Activated T-helper 1 cell treated with anti-CD3 and anti-CD28 coated beads, Interleukin-12 subunit alpha, Interleukin-12 subunit beta, Interleukin-2, Interleukin-4 antibody, amounts not matched to agents 30 ng/mL and 10 ng/mL and 1 ng/mL, durations not matched to agents 14 hours and 24 hours and 36 hours (primary cell): ENCODE results near the gene TXNRD2. TPM values are rescaled to one million over a fixed set of nuclear protein-coding genes. Genes with fewer than 3 reads are reported as not detected.

Experiments
- DNase-seq: peaks from one replicate; pipeline ENCODE4 v3.0.0; 2021; ENCODE audit warnings: low spot score
- H3K27ac Mint-ChIP-seq: one replicate; pipeline ENCODE4 v1.8.0; 2021; ENCODE audit warnings: mild to moderate bottlenecking, mixed read lengths
- H3K27me3 Mint-ChIP-seq: one replicate; pipeline ENCODE4 v1.8.0; 2022; ENCODE audit warnings: mild to moderate bottlenecking, moderate library complexity, mixed read lengths; ENCODE audit not compliant: insufficient read depth
- H3K36me3 Mint-ChIP-seq: one replicate; pipeline ENCODE4 v1.8.0; 2021; ENCODE audit warnings: low read depth, mixed read lengths
- H3K4me1 Mint-ChIP-seq: one replicate; pipeline ENCODE4 v1.8.0; 2021; ENCODE audit warnings: low read depth, mixed read lengths
- H3K4me3 Mint-ChIP-seq: one replicate; pipeline ENCODE4 v1.8.0; 2021; ENCODE audit warnings: mild to moderate bottlenecking, moderate library complexity, mixed read lengths
- H3K9me3 Mint-ChIP-seq: one replicate; pipeline ENCODE4 v1.8.0; 2021; ENCODE audit warnings: mixed read lengths
- intact Hi-C: fragments of 100-400 bp; cut with micrococcal nuclease; formaldehyde crosslinking; loops from one replicate; pipeline ENCODE4 v1.15.1; 2024
- total RNA-seq: library from RNA; stranded (reverse); gene quantifications from 2 replicates; pipeline ENCODE4 v1.2.3, GENCODE V29; 2022

The TXNRD2 gene
- total RNA-seq, 1 donor from 2014 or later, result 20.0 TPM

DNA sequence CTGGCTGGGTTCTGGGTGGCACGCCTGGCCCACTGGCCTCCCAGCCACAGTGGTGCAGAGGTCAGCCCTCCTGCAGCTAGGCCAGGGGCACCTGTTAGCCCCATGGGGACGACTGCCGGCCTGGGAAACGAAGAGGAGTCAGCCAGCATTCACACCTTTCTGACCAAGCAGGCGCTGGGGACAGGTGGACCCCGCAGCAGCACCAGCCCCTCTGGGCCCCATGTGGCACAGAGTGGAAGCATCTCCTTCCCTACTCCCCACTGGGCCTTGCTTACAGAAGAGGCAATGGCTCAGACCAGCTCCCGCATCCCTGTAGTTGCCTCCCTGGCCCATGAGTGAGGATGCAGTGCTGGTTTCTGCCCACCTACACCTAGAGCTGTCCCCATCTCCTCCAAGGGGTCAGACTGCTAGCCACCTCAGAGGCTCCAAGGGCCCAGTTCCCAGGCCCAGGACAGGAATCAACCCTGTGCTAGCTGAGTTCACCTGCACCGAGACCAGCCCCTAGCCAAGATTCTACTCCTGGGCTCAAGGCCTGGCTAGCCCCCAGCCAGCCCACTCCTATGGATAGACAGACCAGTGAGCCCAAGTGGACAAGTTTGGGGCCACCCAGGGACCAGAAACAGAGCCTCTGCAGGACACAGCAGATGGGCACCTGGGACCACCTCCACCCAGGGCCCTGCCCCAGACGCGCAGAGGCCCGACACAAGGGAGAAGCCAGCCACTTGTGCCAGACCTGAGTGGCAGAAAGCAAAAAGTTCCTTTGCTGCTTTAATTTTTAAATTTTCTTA, 27.7 kb upstream of the TXNRD2 start:
- intact Hi-C loops, result no loop called here
- Mint-ChIP-seq H3K27ac (no peak overlapping the region), H3K4me3 (no peak overlapping the region), H3K27me3 (no peaks in the 10 kb centered on the region), H3K9me3 (no peaks in the 10 kb centered on the region), H3K4me1 (no peaks in the 10 kb centered on the region), H3K36me3 (peaks cover 8% of the 10 kb centered on the region)
- DNase-seq, result no peak

DNA sequence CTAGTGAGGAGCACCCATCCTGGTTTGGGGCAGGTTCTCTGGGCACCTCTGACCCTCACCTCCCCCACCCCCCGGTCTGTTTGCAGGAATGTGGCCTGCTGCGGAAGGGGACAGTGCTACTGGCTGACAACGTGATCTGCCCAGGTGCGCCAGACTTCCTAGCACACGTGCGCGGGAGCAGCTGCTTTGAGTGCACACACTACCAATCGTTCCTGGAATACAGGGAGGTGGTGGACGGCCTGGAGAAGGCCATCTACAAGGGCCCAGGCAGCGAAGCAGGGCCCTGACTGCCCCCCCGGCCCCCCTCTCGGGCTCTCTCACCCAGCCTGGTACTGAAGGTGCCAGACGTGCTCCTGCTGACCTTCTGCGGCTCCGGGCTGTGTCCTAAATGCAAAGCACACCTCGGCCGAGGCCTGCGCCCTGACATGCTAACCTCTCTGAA, 26.9 kb upstream of the TXNRD2 start:
- no peaks in the 10 kb centered on the region for H3K9me3 Mint-ChIP-seq
- no peak overlapping the region for H3K4me3 Mint-ChIP-seq
- intact Hi-C loops, result no loop called here
- DNase-seq, result no peak
- no peak overlapping the region for H3K27ac Mint-ChIP-seq
- H3K4me1 Mint-ChIP-seq, result no peaks in the 10 kb centered on the region
- peaks cover 8% of the 10 kb centered on the region for H3K36me3 Mint-ChIP-seq
- H3K27me3 Mint-ChIP-seq, result no peaks in the 10 kb centered on the region

DNA sequence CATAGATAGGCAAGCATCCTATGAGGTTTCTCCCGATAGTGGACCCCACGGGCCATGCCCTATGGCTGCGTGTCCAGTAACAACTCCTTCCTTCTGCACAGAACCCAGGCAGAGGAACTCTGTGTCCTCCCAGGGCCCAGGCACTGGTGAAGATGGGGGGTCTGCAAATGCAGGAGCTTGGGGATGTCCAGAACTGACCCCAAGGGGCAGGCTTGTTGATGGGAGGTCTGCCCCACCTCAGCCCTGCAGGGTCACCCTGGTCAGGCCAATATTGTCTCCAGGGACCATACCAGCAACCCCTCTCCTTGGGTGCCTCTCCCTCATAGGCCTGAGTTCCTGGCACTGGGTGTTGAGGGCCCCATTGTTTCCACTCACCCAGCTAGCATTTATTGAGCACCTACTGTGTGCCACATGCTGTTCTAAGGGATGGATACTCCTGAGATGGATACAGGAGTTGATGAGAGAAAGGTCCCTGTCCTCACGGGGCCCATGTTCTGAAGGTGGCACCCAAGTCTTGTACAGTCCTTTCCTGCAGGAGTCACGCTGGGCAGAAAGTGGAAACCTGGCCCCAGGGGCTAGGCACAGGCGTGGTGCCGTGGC, 26.3 kb upstream of the TXNRD2 start:
- no peaks in the 10 kb centered on the region for H3K27me3 Mint-ChIP-seq
- intact Hi-C loops, result no loop called here
- H3K36me3 Mint-ChIP-seq, result peaks cover 8% of the 10 kb centered on the region
- H3K4me3 Mint-ChIP-seq, result no peak overlapping the region
- no peaks in the 10 kb centered on the region for H3K4me1 Mint-ChIP-seq
- DNase-seq, result no peak
- no peaks in the 10 kb centered on the region for H3K9me3 Mint-ChIP-seq
- H3K27ac Mint-ChIP-seq, result no peak overlapping the region

DNA sequence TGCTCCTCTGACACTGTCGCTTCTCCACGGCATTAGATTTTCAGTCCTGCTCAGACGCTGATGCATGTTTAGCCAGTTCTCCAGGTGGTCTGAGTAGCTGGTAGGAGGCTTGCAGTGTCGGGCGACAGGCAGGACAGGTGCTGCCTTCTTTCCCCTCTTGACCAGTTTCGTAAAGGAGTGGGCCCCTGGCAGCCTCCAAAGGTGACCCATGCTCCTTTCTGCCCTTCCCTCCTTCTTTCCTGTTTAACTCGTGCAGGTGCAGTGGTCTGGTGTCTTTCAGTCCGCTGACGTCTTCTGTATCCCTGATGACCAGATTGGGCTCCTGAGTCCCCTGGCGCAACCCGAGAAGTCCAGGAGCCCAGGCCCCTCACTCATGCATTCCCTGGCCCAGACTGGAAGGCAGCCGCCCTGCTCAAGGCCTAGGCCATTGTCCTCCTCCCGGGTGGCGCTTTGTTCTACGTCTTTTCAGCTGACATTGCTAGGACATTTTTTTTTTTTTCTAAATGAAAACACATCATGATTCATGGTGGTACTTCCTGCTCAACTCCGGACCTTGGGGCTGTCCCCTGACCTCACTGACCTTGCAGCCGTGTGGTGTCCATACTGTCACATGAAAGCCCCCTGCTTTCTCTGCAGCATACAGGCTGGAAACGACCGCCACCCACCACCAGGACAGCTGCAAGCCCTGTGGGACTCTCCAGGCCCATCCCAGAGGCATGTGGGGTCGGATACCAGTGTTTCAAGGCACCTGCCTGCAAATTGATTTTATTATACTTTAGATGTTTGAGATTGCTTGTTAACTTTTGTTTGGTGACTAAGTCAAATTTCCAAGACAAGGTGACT, 25.5 kb upstream of the TXNRD2 start:
- Mint-ChIP-seq H3K36me3 (peaks cover 8% of the 10 kb centered on the region), H3K27ac (no peak overlapping the region)

DNA sequence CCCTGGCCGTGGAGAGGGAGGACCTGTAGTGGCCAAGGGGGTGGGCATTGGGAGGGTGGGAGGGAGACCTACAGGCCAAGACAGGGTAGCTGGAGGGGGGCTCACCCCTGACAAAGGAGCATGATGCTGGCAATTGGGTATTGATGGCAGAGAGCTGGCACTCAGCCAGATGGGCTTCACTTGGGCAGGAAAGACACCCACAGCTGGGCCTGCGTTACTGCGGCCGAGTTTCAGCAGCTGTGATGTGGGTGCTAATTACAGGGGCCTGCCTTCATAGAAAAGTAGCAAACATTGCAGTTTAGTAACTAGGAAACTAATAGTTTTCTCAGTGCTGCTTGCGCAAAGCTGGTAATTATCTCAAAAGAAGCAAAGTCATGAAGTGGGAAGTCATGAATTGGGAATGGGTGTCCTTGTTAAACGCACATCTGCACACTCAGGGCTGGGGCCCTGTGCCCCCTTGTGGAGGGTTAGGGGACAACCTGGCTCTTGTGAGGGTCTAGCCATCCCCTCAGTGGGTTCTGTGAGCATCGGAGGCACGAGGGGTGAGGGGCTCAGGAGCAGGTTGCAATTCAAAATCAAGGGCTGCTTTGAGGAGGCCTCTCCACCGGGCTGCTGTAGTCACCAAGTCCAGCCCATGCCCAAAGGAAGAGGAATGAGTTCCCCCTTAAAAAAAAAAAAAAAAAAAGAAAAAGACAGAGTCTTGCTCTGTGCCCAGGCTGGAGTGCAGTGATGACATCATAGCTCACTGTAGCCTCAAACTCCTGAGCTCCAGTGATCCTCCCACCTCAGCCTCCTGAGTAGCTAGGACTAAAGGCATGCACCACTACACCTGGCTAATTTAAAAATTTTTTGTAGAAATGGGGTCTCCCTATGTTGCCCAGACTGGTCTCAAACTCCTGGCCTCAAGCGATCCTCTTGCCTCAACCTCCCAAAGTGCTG, 24.4 kb upstream of the TXNRD2 start:
- peaks cover 8% of the 10 kb centered on the region for H3K36me3 Mint-ChIP-seq
- intact Hi-C loops, result no loop called here
- DNase-seq, result no peak
- H3K27me3 Mint-ChIP-seq, result no peaks in the 10 kb centered on the region
- no peaks in the 10 kb centered on the region for H3K9me3 Mint-ChIP-seq
- H3K27ac Mint-ChIP-seq, result no peak overlapping the region
- H3K4me3 Mint-ChIP-seq, result no peak overlapping the region
- H3K4me1 Mint-ChIP-seq, result no peaks in the 10 kb centered on the region

More for the DNA sequence above, 25.5 kb upstream of the TXNRD2 start:
- DNase-seq, result no peak
- H3K27me3 Mint-ChIP-seq, result no peaks in the 10 kb centered on the region
- no peaks in the 10 kb centered on the region for H3K4me1 Mint-ChIP-seq
- intact Hi-C loops, result no loop called here
- H3K4me3 Mint-ChIP-seq, result no peak overlapping the region
- H3K9me3 Mint-ChIP-seq, result no peaks in the 10 kb centered on the region

DNA sequence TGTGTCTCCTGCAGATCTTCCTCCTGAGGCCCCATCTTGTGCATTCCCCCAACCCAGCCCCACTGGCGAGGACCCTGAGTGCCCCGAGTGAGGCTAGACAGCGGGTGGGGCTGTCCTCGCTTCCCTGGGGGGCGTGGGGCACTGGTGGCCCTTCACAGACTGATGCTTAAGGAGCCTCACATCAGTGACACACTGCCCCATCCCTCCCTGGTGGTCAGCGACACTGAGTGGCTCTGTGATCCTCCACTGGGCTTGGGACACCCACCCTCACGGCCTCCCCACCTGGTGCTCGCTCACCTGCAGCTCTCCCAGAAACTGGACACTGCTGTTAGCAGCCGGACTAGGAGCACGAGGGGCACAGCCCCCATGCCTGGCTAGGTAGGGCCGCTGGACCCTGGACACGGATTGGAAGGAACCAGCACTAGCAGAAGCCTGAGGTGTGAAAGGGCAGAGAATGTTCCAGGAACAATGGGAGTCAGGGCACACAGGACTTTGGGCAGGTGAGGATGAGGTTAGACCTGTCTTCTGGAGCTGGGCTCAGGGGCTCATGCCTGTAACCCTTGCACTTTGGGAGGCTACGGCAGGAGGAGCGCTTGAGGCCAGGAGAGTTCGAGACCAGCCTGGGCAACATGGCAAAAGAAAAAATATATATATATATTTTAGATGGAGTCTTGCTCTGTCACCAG, 23.2 kb upstream of the TXNRD2 start:
- H3K4me1 Mint-ChIP-seq, result no peaks in the 10 kb centered on the region
- peaks cover 8% of the 10 kb centered on the region for H3K36me3 Mint-ChIP-seq
- intact Hi-C loops, result no loop called here
- no peaks in the 10 kb centered on the region for H3K9me3 Mint-ChIP-seq
- H3K27ac Mint-ChIP-seq, result no peak overlapping the region
- H3K4me3 Mint-ChIP-seq, result no peak overlapping the region
- no peaks in the 10 kb centered on the region for H3K27me3 Mint-ChIP-seq
- no peak for DNase-seq

DNA sequence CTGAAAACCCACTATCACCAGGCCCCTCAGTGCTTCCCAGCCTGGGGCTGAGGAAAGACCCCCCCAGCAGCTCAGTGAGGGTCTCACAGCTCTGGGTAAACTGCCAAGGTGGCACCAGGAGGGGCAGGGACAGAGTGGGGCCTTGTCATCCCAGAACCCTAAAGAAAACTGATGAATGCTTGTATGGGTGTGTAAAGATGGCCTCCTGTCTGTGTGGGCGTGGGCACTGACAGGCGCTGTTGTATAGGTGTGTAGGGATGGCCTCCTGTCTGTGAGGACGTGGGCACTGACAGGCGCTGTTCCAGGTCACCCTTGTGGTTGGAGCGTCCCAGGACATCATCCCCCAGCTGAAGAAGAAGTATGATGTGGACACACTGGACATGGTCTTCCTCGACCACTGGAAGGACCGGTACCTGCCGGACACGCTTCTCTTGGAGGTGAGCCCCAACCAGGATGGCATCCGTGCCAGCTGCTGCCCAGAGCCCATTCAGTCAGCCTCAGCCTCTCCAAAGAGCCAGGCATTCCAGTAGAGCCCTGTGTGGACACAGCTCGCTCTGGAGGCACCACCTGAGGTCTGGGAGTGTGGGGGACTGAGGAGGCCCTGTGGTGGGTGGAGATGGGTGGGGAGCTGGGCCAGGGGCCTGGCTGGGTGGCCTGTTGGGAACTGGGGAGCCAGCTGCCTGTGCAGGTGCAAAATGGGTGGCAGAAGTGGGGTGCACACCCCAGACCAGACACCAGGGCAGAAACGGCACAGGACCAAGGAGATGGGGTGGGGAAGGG, 22.4 kb upstream of the TXNRD2 start:
- Mint-ChIP-seq H3K4me1 (no peaks in the 10 kb centered on the region), H3K9me3 (no peaks in the 10 kb centered on the region), H3K36me3 (peaks cover 8% of the 10 kb centered on the region), H3K4me3 (no peak overlapping the region), H3K27ac (no peak overlapping the region), H3K27me3 (no peaks in the 10 kb centered on the region)
- intact Hi-C loops, result no loop called here
- DNase-seq, result no peak

DNA sequence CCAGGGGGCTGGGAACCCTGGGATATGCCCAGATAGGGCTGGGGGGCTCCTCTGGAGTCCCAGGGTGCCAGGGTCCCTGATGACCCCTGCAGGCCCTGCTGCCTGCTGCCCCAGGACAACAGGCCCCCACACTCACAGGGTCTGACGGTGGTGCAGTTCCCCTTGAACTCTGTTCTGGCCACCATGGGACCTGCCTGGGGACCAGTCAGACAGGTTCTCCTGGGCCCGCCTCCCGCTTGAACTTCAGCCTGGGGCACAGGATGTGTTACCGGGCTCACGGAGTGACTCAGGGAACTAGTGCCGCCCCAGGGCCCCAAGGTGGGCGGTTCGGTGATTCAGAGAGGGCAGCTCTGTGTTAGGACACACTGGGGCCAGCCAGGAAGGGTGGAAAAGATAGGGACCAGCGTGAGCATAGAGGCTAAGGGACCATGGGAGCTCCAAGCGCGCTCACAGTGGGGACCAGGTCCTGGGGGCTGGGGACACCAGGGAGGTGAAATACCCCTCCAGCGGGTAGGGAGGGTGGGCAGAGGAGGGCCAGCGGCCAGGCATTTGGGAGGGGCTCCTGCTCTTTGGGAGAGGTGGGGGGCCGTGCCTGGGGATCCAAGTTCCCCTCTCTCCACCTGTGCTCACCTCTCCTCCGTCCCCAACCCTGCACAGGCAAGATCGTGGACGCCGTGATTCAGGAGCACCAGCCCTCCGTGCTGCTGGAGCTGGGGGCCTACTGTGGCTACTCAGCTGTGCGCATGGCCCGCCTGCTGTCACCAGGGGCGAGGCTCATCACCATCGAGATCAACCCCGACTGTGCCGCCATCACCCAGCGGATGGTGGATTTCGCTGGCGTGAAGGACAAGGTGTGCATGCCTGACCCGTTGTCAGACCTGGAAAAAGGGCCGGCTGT, 21.5 kb upstream of the TXNRD2 start:
- H3K9me3 Mint-ChIP-seq, result no peaks in the 10 kb centered on the region
- no peak overlapping the region for H3K27ac Mint-ChIP-seq
- no peak overlapping the region for H3K4me3 Mint-ChIP-seq
- no peak for DNase-seq
- peaks cover 8% of the 10 kb centered on the region for H3K36me3 Mint-ChIP-seq
- intact Hi-C loops, result no loop called here
- H3K27me3 Mint-ChIP-seq, result no peaks in the 10 kb centered on the region
- H3K4me1 Mint-ChIP-seq, result no peaks in the 10 kb centered on the region

DNA sequence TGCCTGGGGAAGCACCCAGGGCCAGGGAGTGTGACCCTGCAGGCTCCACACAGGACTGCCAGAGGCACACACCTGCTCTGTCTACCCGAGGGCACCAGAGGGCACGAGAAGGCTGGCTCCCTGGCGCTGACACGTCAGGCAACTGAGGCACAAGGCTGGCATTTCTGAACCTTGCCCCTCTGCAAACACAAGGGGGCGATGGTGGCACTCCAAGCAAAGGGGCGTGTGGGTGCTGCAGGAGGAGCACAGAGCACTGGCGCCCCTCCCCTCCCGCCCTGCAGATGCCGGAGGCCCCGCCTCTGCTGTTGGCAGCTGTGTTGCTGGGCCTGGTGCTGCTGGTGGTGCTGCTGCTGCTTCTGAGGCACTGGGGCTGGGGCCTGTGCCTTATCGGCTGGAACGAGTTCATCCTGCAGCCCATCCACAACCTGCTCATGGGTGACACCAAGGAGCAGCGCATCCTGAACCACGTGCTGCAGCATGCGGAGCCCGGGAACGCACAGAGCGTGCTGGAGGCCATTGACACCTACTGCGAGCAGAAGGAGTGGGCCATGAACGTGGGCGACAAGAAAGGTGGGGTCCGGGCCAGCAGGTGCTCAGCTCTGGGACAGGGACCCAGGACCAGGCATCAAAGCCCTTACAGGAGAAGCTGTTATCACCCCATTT, 20.8 kb upstream of the TXNRD2 start:
- no peaks in the 10 kb centered on the region for H3K27me3 Mint-ChIP-seq
- no peak overlapping the region for H3K27ac Mint-ChIP-seq

DNA sequence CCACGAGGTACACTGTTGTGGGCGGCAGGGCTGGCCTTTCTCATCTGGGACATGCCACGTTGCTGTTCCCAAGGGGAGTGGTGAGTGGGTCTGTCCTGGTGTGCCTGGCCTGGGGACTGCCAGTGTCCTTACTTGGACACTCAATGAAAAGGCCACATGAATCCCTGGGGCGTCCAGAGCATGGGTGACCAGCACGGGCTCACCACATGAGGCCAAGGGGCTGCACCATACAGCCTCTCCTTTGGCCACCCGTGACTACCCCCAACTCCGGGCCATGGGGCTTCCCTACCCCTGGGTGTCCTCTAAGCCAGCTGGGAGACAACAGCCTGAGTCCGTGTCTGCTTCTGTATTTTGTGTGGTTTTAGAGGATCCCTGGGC, 20.2 kb upstream of the TXNRD2 start:
- Mint-ChIP-seq H3K4me3 (no peak overlapping the region), H3K4me1 (no peaks in the 10 kb centered on the region), H3K36me3 (peaks cover under 1% of the 10 kb centered on the region), H3K27ac (no peak overlapping the region), H3K9me3 (no peaks in the 10 kb centered on the region), H3K27me3 (no peaks in the 10 kb centered on the region)
- intact Hi-C loops, result no loop called here
- no peak for DNase-seq

More for the DNA sequence above, 20.8 kb upstream of the TXNRD2 start:
- Mint-ChIP-seq H3K4me3 (no peak overlapping the region), H3K4me1 (no peaks in the 10 kb centered on the region), H3K9me3 (no peaks in the 10 kb centered on the region), H3K36me3 (peaks cover 4% of the 10 kb centered on the region)
- intact Hi-C loops, result no loop called here
- peak; percentile 35 for DNase-seq
